ENCODE data around the gene FAM3D.

FAM3D gene

GRCh38 chr3:58645726-58646125 is 20.8 kb downstream of the FAM3D start:
- H3K27ac ChIP-seq (ENCODE audit: insufficient read depth in 1 of 2, low read depth in 1 of 2, low read length in 2 of 2, poor library complexity in 1 of 2, severe bottlenecking in 2 of 2) = no peak overlapping the region
- ChIA-PET CTCF (interaction anchor here (1.7 kb wide), 1 partner anchor 179 kb away, joined by 5 read pairs; no protein-coding TSS in a partner anchor), POLR2A (no interaction called here)
- WGBS (ENCODE audit: insufficient coverage) = 89% methylated on average over 4 of the region's 4 CpGs
- no peak for DNase-seq
- no peaks in the 10 kb centered on the region for H3K27me3 ChIP-seq (replicated peaks in 2 of 5; ENCODE audit: control insufficient read depth in 4 of 5, insufficient read depth in 5 of 5, low read length in 4 of 5)
- no peak overlapping the region for H3K4me3 ChIP-seq (ENCODE audit: control insufficient read depth in 1 of 7, extremely low read depth in 1 of 7, insufficient read depth in 4 of 7, low read depth in 2 of 7, low read length in 6 of 7)
- H3K9me3 ChIP-seq (ENCODE audit: control extremely low read depth in 1 of 5, control insufficient read depth in 4 of 5, insufficient read depth in 2 of 5, low read depth in 1 of 5, low read length in 4 of 5) = peaks cover 0 to 25% (median 6%) of the 10 kb centered on the region in 5 experiments
- H3K4me1 ChIP-seq (ENCODE audit: control extremely low read depth in 1 of 4, control insufficient read depth in 4 of 4, insufficient read depth in 4 of 4, low read length in 3 of 4) = peaks cover 0 to 12% (median 11%) of the 10 kb centered on the region in 4 experiments
- no peaks in the 10 kb centered on the region for H3K36me3 ChIP-seq (ENCODE audit: control insufficient read depth in 4 of 4, insufficient read depth in 4 of 4, low read length in 3 of 4)

GRCh38 chr3:58642846-58643245 is 23.7 kb downstream of the FAM3D start:
- no peaks in the 10 kb centered on the region for H3K27me3 ChIP-seq (replicated peaks in 2 of 5; ENCODE audit: control insufficient read depth in 4 of 5, insufficient read depth in 5 of 5, low read length in 4 of 5)
- 94% methylated on average over 2 of the region's 4 CpGs for WGBS (ENCODE audit: insufficient coverage)
- POLR2A ChIA-PET = no interaction called here
- H3K27ac ChIP-seq (ENCODE audit: insufficient read depth in 1 of 2, low read depth in 1 of 2, low read length in 2 of 2, poor library complexity in 1 of 2, severe bottlenecking in 2 of 2) = no peak overlapping the region
- H3K4me1 ChIP-seq (ENCODE audit: control extremely low read depth in 1 of 4, control insufficient read depth in 4 of 4, insufficient read depth in 4 of 4, low read length in 3 of 4) = peaks cover 0 to 14% (median 12%) of the 10 kb centered on the region in 4 experiments
- DNase-seq = no peak
- no peaks in the 10 kb centered on the region for H3K36me3 ChIP-seq (ENCODE audit: control insufficient read depth in 4 of 4, insufficient read depth in 4 of 4, low read length in 3 of 4)
- no peak overlapping the region for H3K4me3 ChIP-seq (ENCODE audit: control insufficient read depth in 1 of 7, extremely low read depth in 1 of 7, insufficient read depth in 4 of 7, low read depth in 2 of 7, low read length in 6 of 7)
- CTCF ChIA-PET = interaction anchor here (0.6 to 6.4 kb wide), 8 partner anchors 11 to 414 kb away, joined by 3 to 45 read pairs (median 6); no protein-coding TSS in a partner anchor
- peaks cover 0 to 7% (median 0%) of the 10 kb centered on the region in 5 experiments for H3K9me3 ChIP-seq (ENCODE audit: control extremely low read depth in 1 of 5, control insufficient read depth in 4 of 5, insufficient read depth in 2 of 5, low read depth in 1 of 5, low read length in 4 of 5)

- Histone ChIP-seq H3K9me3 (ENCODE audit: control extremely low read depth in 1 of 5, control insufficient read depth in 4 of 5, insufficient read depth in 2 of 5, low read depth in 1 of 5, low read length in 4 of 5) (peaks cover 0 to 7% (median 0%) of the 10 kb centered on the region in 5 experiments), H3K27me3 (replicated peaks in 2 of 5; ENCODE audit: control insufficient read depth in 4 of 5, insufficient read depth in 5 of 5, low read length in 4 of 5) (no peaks in the 10 kb centered on the region), H3K36me3 (ENCODE audit: control insufficient read depth in 4 of 4, insufficient read depth in 4 of 4, low read length in 3 of 4) (no peaks in the 10 kb centered on the region), H3K27ac (ENCODE audit: insufficient read depth in 1 of 2, low read depth in 1 of 2, low read length in 2 of 2, poor library complexity in 1 of 2, severe bottlenecking in 2 of 2) (no peak overlapping the region), H3K4me1 (ENCODE audit: control extremely low read depth in 1 of 4, control insufficient read depth in 4 of 4, insufficient read depth in 4 of 4, low read length in 3 of 4) (peaks cover 0 to 4% (median 2%) of the 10 kb centered on the region in 4 experiments), H3K4me3 (ENCODE audit: control insufficient read depth in 1 of 7, extremely low read depth in 1 of 7, insufficient read depth in 4 of 7, low read depth in 2 of 7, low read length in 6 of 7) (no peak overlapping the region)
- 18% methylated on average over 22 of the region's 25 CpGs for WGBS (ENCODE audit: insufficient coverage)
- POLR2A ChIA-PET = interaction anchor here (0.7 kb wide), 1 partner anchor 30 kb away, joined by 3 read pairs; no protein-coding TSS in a partner anchor
- peak; percentile 62 to 76 (median 75) for DNase-seq
- CTCF ChIA-PET = interaction anchor here (0.8 to 20.3 kb wide), 21 partner anchors 9 to 934 kb away, joined by 3 to 239 read pairs (median 4); partner anchors contain the start of genes FAM107A and FAM3D
Observed at GRCh38 chr3:58640700-58641372, 25.7 kb downstream of the FAM3D start.

GRCh38 chr3:58639842-58640241 is 26.7 kb downstream of the FAM3D start:
- H3K4me1 ChIP-seq (ENCODE audit: control extremely low read depth in 1 of 4, control insufficient read depth in 4 of 4, insufficient read depth in 4 of 4, low read length in 3 of 4) = peaks cover 0 to 4% (median 2%) of the 10 kb centered on the region in 4 experiments
- H3K9me3 ChIP-seq (ENCODE audit: control extremely low read depth in 1 of 5, control insufficient read depth in 4 of 5, insufficient read depth in 2 of 5, low read depth in 1 of 5, low read length in 4 of 5) = peaks cover 0 to 7% (median 0%) of the 10 kb centered on the region in 5 experiments
- CTCF ChIA-PET = interaction anchor here (0.7 to 20.3 kb wide), 15 partner anchors 8 to 596 kb away, joined by 3 to 239 read pairs (median 4); partner anchors contain the start of gene FAM107A
- WGBS (ENCODE audit: insufficient coverage) = 91% methylated on average over 8 of the region's 10 CpGs
- no peak overlapping the region for H3K27ac ChIP-seq (ENCODE audit: insufficient read depth in 1 of 2, low read depth in 1 of 2, low read length in 2 of 2, poor library complexity in 1 of 2, severe bottlenecking in 2 of 2)
- no peak overlapping the region for H3K4me3 ChIP-seq (ENCODE audit: control insufficient read depth in 1 of 7, extremely low read depth in 1 of 7, insufficient read depth in 4 of 7, low read depth in 2 of 7, low read length in 6 of 7)
- POLR2A ChIA-PET = no interaction called here
- no peak for DNase-seq
- no peaks in the 10 kb centered on the region for H3K36me3 ChIP-seq (ENCODE audit: control insufficient read depth in 4 of 4, insufficient read depth in 4 of 4, low read length in 3 of 4)
- no peaks in the 10 kb centered on the region for H3K27me3 ChIP-seq (replicated peaks in 2 of 5; ENCODE audit: control insufficient read depth in 4 of 5, insufficient read depth in 5 of 5, low read length in 4 of 5)

- ChIA-PET POLR2A (no interaction called here), CTCF (interaction anchor here (0.7 to 20.3 kb wide), 10 partner anchors 7 to 416 kb away, joined by 3 to 239 read pairs (median 8); partner anchors contain the start of gene FAM107A)
- no peaks in the 10 kb centered on the region for H3K27me3 ChIP-seq (replicated peaks in 2 of 5; ENCODE audit: control insufficient read depth in 4 of 5, insufficient read depth in 5 of 5, low read length in 4 of 5)
- 100% methylated on average over 2 of the region's 4 CpGs for WGBS (ENCODE audit: insufficient coverage)
- H3K4me1 ChIP-seq (ENCODE audit: control extremely low read depth in 1 of 4, control insufficient read depth in 4 of 4, insufficient read depth in 4 of 4, low read length in 3 of 4) = peaks cover 0 to 4% (median 2%) of the 10 kb centered on the region in 4 experiments
- H3K9me3 ChIP-seq (ENCODE audit: control extremely low read depth in 1 of 5, control insufficient read depth in 4 of 5, insufficient read depth in 2 of 5, low read depth in 1 of 5, low read length in 4 of 5) = peaks cover 0 to 3% (median 0%) of the 10 kb centered on the region in 5 experiments
- DNase-seq = no peak
- H3K36me3 ChIP-seq (ENCODE audit: control insufficient read depth in 4 of 4, insufficient read depth in 4 of 4, low read length in 3 of 4) = no peaks in the 10 kb centered on the region
- no peak overlapping the region for H3K27ac ChIP-seq (ENCODE audit: insufficient read depth in 1 of 2, low read depth in 1 of 2, low read length in 2 of 2, poor library complexity in 1 of 2, severe bottlenecking in 2 of 2)
- no peak overlapping the region for H3K4me3 ChIP-seq (ENCODE audit: control insufficient read depth in 1 of 7, extremely low read depth in 1 of 7, insufficient read depth in 4 of 7, low read depth in 2 of 7, low read length in 6 of 7)
Observed at GRCh38 chr3:58639001-58639400, 27.6 kb downstream of the FAM3D start.

GRCh38 chr3:58638591-58638990 is 28.0 kb downstream of the FAM3D start:
- no peak for DNase-seq
- Histone ChIP-seq H3K27me3 (replicated peaks in 2 of 5; ENCODE audit: control insufficient read depth in 4 of 5, insufficient read depth in 5 of 5, low read length in 4 of 5) (no peaks in the 10 kb centered on the region), H3K4me1 (ENCODE audit: control extremely low read depth in 1 of 4, control insufficient read depth in 4 of 4, insufficient read depth in 4 of 4, low read length in 3 of 4) (peaks cover 0 to 4% (median 2%) of the 10 kb centered on the region in 4 experiments), H3K4me3 (ENCODE audit: control insufficient read depth in 1 of 7, extremely low read depth in 1 of 7, insufficient read depth in 4 of 7, low read depth in 2 of 7, low read length in 6 of 7) (no peak overlapping the region), H3K27ac (ENCODE audit: insufficient read depth in 1 of 2, low read depth in 1 of 2, low read length in 2 of 2, poor library complexity in 1 of 2, severe bottlenecking in 2 of 2) (no peak overlapping the region), H3K36me3 (ENCODE audit: control insufficient read depth in 4 of 4, insufficient read depth in 4 of 4, low read length in 3 of 4) (no peaks in the 10 kb centered on the region), H3K9me3 (ENCODE audit: control extremely low read depth in 1 of 5, control insufficient read depth in 4 of 5, insufficient read depth in 2 of 5, low read depth in 1 of 5, low read length in 4 of 5) (no peaks in the 10 kb centered on the region)
- CTCF ChIA-PET = interaction anchor here (0.7 to 20.3 kb wide), 8 partner anchors 7 to 416 kb away, joined by 3 to 239 read pairs (median 18); partner anchors contain the start of gene FAM107A
- POLR2A ChIA-PET = no interaction called here
- WGBS (ENCODE audit: insufficient coverage) = 100% methylated on average over 2 of the region's 6 CpGs

- CTCF ChIA-PET = interaction anchor here (5.4 to 20.3 kb wide), 2 partner anchors 66 to 414 kb away, joined by 26 to 239 read pairs; partner anchors contain the start of gene FAM107A
- Histone ChIP-seq H3K27me3 (replicated peaks in 2 of 5; ENCODE audit: control insufficient read depth in 4 of 5, insufficient read depth in 5 of 5, low read length in 4 of 5) (no peaks in the 10 kb centered on the region), H3K27ac (ENCODE audit: insufficient read depth in 1 of 2, low read depth in 1 of 2, low read length in 2 of 2, poor library complexity in 1 of 2, severe bottlenecking in 2 of 2) (no peak overlapping the region), H3K9me3 (ENCODE audit: control extremely low read depth in 1 of 5, control insufficient read depth in 4 of 5, insufficient read depth in 2 of 5, low read depth in 1 of 5, low read length in 4 of 5) (no peaks in the 10 kb centered on the region), H3K36me3 (ENCODE audit: control insufficient read depth in 4 of 4, insufficient read depth in 4 of 4, low read length in 3 of 4) (no peaks in the 10 kb centered on the region), H3K4me3 (ENCODE audit: control insufficient read depth in 1 of 7, extremely low read depth in 1 of 7, insufficient read depth in 4 of 7, low read depth in 2 of 7, low read length in 6 of 7) (no peak overlapping the region), H3K4me1 (ENCODE audit: control extremely low read depth in 1 of 4, control insufficient read depth in 4 of 4, insufficient read depth in 4 of 4, low read length in 3 of 4) (peaks cover 0 to 4% (median 2%) of the 10 kb centered on the region in 4 experiments)
- 96% methylated on average over 4 of the region's 5 CpGs for WGBS (ENCODE audit: insufficient coverage)
- no peak for DNase-seq
- POLR2A ChIA-PET = no interaction called here
Observed at GRCh38 chr3:58637509-58637908, 29.1 kb downstream of the FAM3D start.
